Measurements from ENCODE around the gene LCN6. TPM values are rescaled to one million over a fixed set of nuclear protein-coding genes. Genes with fewer than 3 reads are reported as not detected.
A peak's percentile ranks its signal among the peaks of the same experiment; 100 is the strongest.

The LCN6 gene
- total and polyA plus RNA-seq, 9 of the 15 experiments (the other 6 are each of a cell fraction or from before 2014, with no cell fraction given), result 0.10 to 0.45 (median 0.37) TPM; not detected in 5

DNA sequence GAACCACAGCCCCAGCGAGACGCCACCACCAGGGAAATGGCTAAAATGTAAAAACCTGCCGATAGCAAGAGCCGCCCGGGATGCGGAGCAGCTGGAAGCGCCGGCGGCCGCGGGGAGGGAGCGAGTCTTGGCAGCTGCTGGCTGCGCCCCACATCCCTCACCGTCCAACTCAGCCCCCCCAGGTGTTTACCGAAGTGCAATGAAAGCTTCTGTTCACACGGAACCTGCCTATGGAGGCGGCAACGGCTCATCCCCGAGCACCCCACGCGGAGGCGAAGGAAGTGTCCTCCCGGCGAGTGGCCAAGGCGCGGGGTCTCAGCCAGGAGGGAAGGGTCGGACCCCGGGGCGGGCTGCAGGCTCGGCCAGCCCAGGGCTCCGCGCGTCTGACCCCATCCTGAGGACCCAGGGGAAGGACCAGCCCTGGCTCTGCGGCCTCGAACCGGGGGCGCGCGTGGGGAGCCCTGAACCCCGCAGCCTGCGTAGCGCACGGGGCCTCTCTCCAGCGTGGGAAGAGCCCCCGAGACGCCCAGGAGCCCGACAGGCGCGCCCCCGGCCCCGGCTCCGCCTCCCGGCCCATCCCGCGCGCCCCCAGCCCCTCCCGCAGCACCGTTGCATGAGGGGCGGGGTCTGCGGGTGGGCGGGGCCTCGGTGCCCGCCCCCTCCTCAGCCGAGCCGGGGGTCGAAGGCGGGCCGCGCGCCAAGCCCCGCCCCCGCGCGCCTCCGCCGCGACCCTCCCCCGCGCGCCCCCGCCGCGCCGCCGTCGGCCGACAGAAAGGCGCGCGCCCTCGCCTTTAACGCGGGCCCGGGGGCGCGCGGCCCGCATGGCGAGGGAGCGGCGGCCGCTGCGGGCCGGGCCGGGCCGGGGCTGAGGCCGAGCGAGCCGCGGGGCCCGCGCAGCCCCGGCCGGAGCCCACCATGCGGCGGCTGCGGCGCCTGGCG lies 36.3 kb downstream of the LCN6 start, which contains the start of gene DIPK1B (continued):
- TF ChIP-seq SP2 (IDR thresholded peaks at IDR 0.05; ENCODE audit: extremely low read depth, low read depth, low read length, poor library complexity, severe bottlenecking), result no peak
- TF ChIP-seq FOXJ2 (tag; IDR thresholded peaks at IDR 0.05), result no peak
- TF ChIP-seq NFE2L1 (tag; IDR thresholded peaks at IDR 0.05; ENCODE audit: borderline replicate concordance, low read depth), result no peak
- no peak for TF ChIP-seq BRF1 (IDR thresholded peaks at IDR 0.05; ENCODE audit: borderline replicate concordance, extremely low read depth, insufficient read length)
- TF ChIP-seq ZNF408 (CRISPR knock-in tag; IDR thresholded peaks at IDR 0.05; ENCODE audit: low read depth), result no peak
- TF ChIP-seq, protein P1, sequence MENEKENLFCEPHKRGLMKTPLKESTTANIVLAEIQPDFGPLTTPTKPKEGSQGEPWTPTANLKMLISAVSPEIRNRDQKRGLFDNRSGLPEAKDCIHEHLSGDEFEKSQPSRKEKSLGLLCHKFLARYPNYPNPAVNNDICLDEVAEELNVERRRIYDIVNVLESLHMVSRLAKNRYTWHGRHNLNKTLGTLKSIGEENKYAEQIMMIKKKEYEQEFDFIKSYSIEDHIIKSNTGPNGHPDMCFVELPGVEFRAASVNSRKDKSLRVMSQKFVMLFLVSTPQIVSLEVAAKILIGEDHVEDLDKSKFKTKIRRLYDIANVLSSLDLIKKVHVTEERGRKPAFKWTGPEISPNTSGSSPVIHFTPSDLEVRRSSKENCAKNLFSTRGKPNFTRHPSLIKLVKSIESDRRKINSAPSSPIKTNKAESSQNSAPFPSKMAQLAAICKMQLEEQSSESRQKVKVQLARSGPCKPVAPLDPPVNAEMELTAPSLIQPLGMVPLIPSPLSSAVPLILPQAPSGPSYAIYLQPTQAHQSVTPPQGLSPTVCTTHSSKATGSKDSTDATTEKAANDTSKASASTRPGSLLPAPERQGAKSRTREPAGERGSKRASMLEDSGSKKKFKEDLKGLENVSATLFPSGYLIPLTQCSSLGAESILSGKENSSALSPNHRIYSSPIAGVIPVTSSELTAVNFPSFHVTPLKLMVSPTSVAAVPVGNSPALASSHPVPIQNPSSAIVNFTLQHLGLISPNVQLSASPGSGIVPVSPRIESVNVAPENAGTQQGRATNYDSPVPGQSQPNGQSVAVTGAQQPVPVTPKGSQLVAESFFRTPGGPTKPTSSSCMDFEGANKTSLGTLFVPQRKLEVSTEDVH (IDR thresholded peaks at IDR 0.05; ENCODE audit: low read depth, partially characterized antibody), result no peak
- TF ChIP-seq PTTG1 (tag; IDR thresholded peaks at IDR 0.05; ENCODE audit: low read depth), result no peak
- TF ChIP-seq NFE2 (IDR thresholded peaks at IDR 0.05; ENCODE audit: low read depth), result no peak
- TF ChIP-seq ZBTB8A (IDR thresholded peaks at IDR 0.05; ENCODE audit: partially characterized antibody), result no peak
- TF ChIP-seq PURB (CRISPR knock-in tag; IDR thresholded peaks at IDR 0.05; ENCODE audit: low read depth), result no peak
- TF ChIP-seq KDM5B (IDR thresholded peaks at IDR 0.05; ENCODE audit: insufficient replicate concordance, low read depth, low read length), result no peak
- TF ChIP-seq MCM2 (IDR thresholded peaks at IDR 0.05; ENCODE audit: low read depth), result no peak
- TF ChIP-seq, protein P2, sequence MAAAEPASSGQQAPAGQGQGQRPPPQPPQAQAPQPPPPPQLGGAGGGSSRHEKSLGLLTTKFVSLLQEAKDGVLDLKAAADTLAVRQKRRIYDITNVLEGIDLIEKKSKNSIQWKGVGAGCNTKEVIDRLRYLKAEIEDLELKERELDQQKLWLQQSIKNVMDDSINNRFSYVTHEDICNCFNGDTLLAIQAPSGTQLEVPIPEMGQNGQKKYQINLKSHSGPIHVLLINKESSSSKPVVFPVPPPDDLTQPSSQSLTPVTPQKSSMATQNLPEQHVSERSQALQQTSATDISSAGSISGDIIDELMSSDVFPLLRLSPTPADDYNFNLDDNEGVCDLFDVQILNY (CRISPR knock-in tag; IDR thresholded peaks at IDR 0.05), result no peak
- peak; percentile 98; the same call in 1 of the 2 replicates for TF ChIP-seq SREBF2 (CRISPR knock-in tag; IDR thresholded peaks at IDR 0.05)
- TF ChIP-seq HDAC3 (IDR thresholded peaks at IDR 0.05; ENCODE audit: borderline replicate concordance, partially characterized antibody), result no peak
- TF ChIP-seq ILF3 (IDR thresholded peaks at IDR 0.05; ENCODE audit: borderline replicate concordance), result no peak
- TF ChIP-seq ZNF41 (CRISPR knock-in tag; conservative IDR thresholded peaks at IDR 0.05), result no peak
- TF ChIP-seq SRF (CRISPR knock-in tag; IDR thresholded peaks at IDR 0.05), result no peak
- no peak for TF ChIP-seq SMARCB1 (IDR thresholded peaks at IDR 0.05; ENCODE audit: insufficient read length, low read depth)
- TF ChIP-seq ZNF518B (CRISPR knock-in tag; IDR thresholded peaks at IDR 0.05), result no peak

All from K562 (cell line).